Spleen (tissue), 11 donors: ENCODE data around the gene NAXE. TPM values are rescaled to one million over a fixed set of nuclear protein-coding genes. Genes with fewer than 3 reads are reported as not detected.

Experiments
- DNase-seq: peaks from one replicate; pipeline ENCODE4 v3.0.0-alpha.2; 2020
- H3K27ac ChIP-seq, 8 donors: fragments of 200-600 bp; sonication (generic) in 7 of 8; 1 replicate in 4 of 8; 2 replicates in 4 of 8; pipeline versions ENCODE4 v1.5.0 to v1.8.0; 2016 to 2021; ENCODE audit warnings: inconsistent platforms in 4 of 8, mild to moderate bottlenecking in 4 of 8, moderate library complexity in 1 of 8
- H3K27me3 ChIP-seq, 7 donors: fragments of 200-600 bp; sonication (generic) in 6 of 7; replicated peaks in 1 of 7; 1 replicate in 4 of 7; 2 replicates in 3 of 7; pipeline versions ENCODE4 v1.5.0 to v1.8.0; 2016 to 2021; ENCODE audit warnings: inconsistent platforms in 3 of 7, mild to moderate bottlenecking in 1 of 7
- H3K36me3 ChIP-seq, 6 donors: fragments of 200-600 bp; sonication (generic) in 5 of 6; 1 replicate in 4 of 6; 2 replicates in 2 of 6; pipeline versions ENCODE4 v1.5.0 to v1.8.0; 2016 to 2021; ENCODE audit warnings: inconsistent platforms in 2 of 6
- H3K4me1 ChIP-seq, 6 donors: fragments of 200-600 bp; sonication (generic) in 5 of 6; 1 replicate in 3 of 6; 2 replicates in 3 of 6; pipeline versions ENCODE4 v1.5.0 to v1.8.0; 2016 to 2021; ENCODE audit warnings: inconsistent platforms in 3 of 6
- H3K4me3 ChIP-seq, 8 donors: fragments of 200-600 bp; sonication (generic) in 7 of 8; 1 replicate in 4 of 8; 2 replicates in 4 of 8; pipeline versions ENCODE4 v1.5.0 to v1.8.0; 2016 to 2021; ENCODE audit warnings: inconsistent platforms in 4 of 8, mild to moderate bottlenecking in 4 of 8, moderate library complexity in 2 of 8
- H3K9me3 ChIP-seq, 8 donors: fragments of 200-600 bp; sonication (generic) in 7 of 8; 1 replicate in 4 of 8; 2 replicates in 4 of 8; pipeline versions ENCODE4 v1.5.0 to v1.8.0; 2016 to 2021; ENCODE audit warnings: inconsistent platforms in 4 of 8
- CTCF ChIP-seq, 11 experiments: fragments of 200-600 bp in 7 of 11; fragments of 450-650 bp in 4 of 11; sonication (generic) in 4 of 11; IDR thresholded peaks in 8 of 11; conservative IDR thresholded peaks in 3 of 11; 1 replicate in 7 of 11; 2 replicates in 4 of 11; pipeline versions ENCODE4 v1.4.0 to v1.8.0; 2016 to 2021; ENCODE audit warnings: antibody characterized with exemption in 11 of 11, inconsistent platforms in 4 of 11, mild to moderate bottlenecking in 1 of 11
- POLR2A ChIP-seq, 3 donors: fragments of 450-650 bp; IDR thresholded peaks; one replicate each; pipeline ENCODE4 v1.5.1; 2017; ENCODE audit warnings: antibody characterized with exemption in 3 of 3, mild to moderate bottlenecking in 1 of 3
- POLR2AphosphoS5 ChIP-seq, 3 donors: sonication (generic); formaldehyde crosslinking; IDR thresholded peaks; one replicate each; pipeline ENCODE4 v1.5.1; 2017; ENCODE audit warnings: antibody characterized with exemption in 3 of 3
- WGBS, 5 donors: extraction: QIAGEN DNeasy Blood & Tissue Kit in 3 of 5; methylation state at CpG; one replicate each; pipeline versions ENCODE4 v1.1.5 to v1.1.7; 2013 to 2018; 5-methylcytosine and 5-hydroxymethylcytosine counted together
- intact Hi-C: fragments of 100-400 bp; cut with DNase I; formaldehyde crosslinking; loops from one replicate; pipeline ENCODE4 v1.15.0; 2023; ENCODE audit warnings: low total_unique reads
- polyA plus RNA-seq, 3 donors: library from polyadenylated mRNA; stranded (reverse); fragments of 200-250 nt; gene quantifications; one replicate each; pipeline ENCODE4 v1.2.1, GENCODE V29; 2013
- total RNA-seq, 7 donors: library from RNA; depleted of rRNA in 3 of 7; stranded (reverse); fragments of >200 nt in 3 of 7; fragmentation: NEBNext Ultra II Directional in 4 of 7; extraction: Animal tissue kit (Norgen Biotek cat#: 25700) in 4 of 7; gene quantifications; one replicate each; pipeline versions ENCODE4 v1.1.0 to v1.2.1, GENCODE V29; 2016 to 2021
- donor health status: healthy with polysubstance abuse.
- donor health status: DM: no; HTN: no; CAD: no; lungs with moderate emphysema.
- donor health status: DM: no; HTN: no; CAD: no.
- donor health status: Bipolar disorder and iron deficiency.
- donor health status: healthy.
- donor health status: DM: no; HTN: no; CAD: no.
- donor health status: DM: yes; HTN: yes; CAD: no.

NAXE gene
- total and polyA plus RNA-seq, 10 donors: 34.7 to 74.7 (median 48.7) TPM

GRCh38 chr1:156640842-156641706, 49.5 kb downstream of the NAXE start:
- Histone ChIP-seq H3K36me3 (no peaks in the 10 kb centered on the region), H3K27me3 (peaks cover 8 to 100% (median 63%) of the 10 kb centered on the region in 7 donors), H3K9me3 (no peaks in the 10 kb centered on the region), H3K4me1 (peaks cover 5 to 25% (median 15%) of the 10 kb centered on the region in 6 donors), H3K27ac (no peak overlapping the region), H3K4me3 (peak overlapping the region in 3 of 8 donors; percentile 30 to 65 (median 35))
- 36 to 40% (median 38%) methylated on average over 6 of the region's 6 CpGs for WGBS, 5 donors
- DNase-seq: no peak
- intact Hi-C loops: no loop called here
- no peak for TF ChIP-seq POLR2A (IDR thresholded peaks at IDR 0.05)

GRCh38 chr1:156641761-156642264, 50.2 kb downstream of the NAXE start, which contains the start of gene BCAN:
TSS of gene BCAN (plus strand) at chr1:156642117. CDS start at chr1:156646055, 3,938 bp downstream.
- TF ChIP-seq POLR2AphosphoS5 (IDR thresholded peaks at IDR 0.05) (no peak), POLR2A (IDR thresholded peaks at IDR 0.05) (no peak), CTCF (IDR thresholded peaks at IDR 0.05 in 8 of 11, conservative IDR thresholded peaks at IDR 0.05 in 3 of 11) (no peak)
- no peak within 1 kb of the TSS for H3K27ac ChIP-seq
- intact Hi-C loops: no loop called here
- no peaks in the 10 kb centered on the region for H3K36me3 ChIP-seq
- peaks cover 8 to 100% (median 70%) of the 10 kb centered on the region in 7 donors for H3K27me3 ChIP-seq
- 0 to 1% (median 1%) methylated on average over 34 to 46 of the region's 46 CpGs for WGBS, 5 donors
- H3K4me1 ChIP-seq: peaks cover 5 to 27% (median 15%) of the 10 kb centered on the region in 6 donors
- H3K4me3 ChIP-seq: peak within 1 kb of the TSS in 7 of 8 donors; percentile 18 to 65 (median 30)
- no peaks in the 10 kb centered on the region for H3K9me3 ChIP-seq
- no peak for DNase-seq

GRCh38 chr1:156642265-156643048, 50.9 kb downstream of the NAXE start:
- Histone ChIP-seq H3K4me1 (peaks cover 5 to 28% (median 15%) of the 10 kb centered on the region in 6 donors), H3K27me3 (peaks cover 8 to 100% (median 71%) of the 10 kb centered on the region in 7 donors), H3K4me3 (peak overlapping the region in 7 of 8 donors; percentile 18 to 65 (median 30)), H3K27ac (no peak overlapping the region), H3K36me3 (no peaks in the 10 kb centered on the region), H3K9me3 (no peaks in the 10 kb centered on the region)
- intact Hi-C loops: no loop called here
- DNase-seq: no peak
- 16 to 40% (median 17%) methylated on average over 15 to 40 of the region's 40 CpGs for WGBS, 5 donors
- no peak for TF ChIP-seq CTCF (IDR thresholded peaks at IDR 0.05 in 8 of 11, conservative IDR thresholded peaks at IDR 0.05 in 3 of 11)
- TF ChIP-seq POLR2A (IDR thresholded peaks at IDR 0.05): no peak
- TF ChIP-seq POLR2AphosphoS5 (IDR thresholded peaks at IDR 0.05): peak in 1 of 3 donors; percentile 4

GRCh38 chr1:156643049-156643777, 51.6 kb downstream of the NAXE start:
- H3K36me3 ChIP-seq: no peaks in the 10 kb centered on the region
- H3K4me1 ChIP-seq: peaks cover 5 to 28% (median 15%) of the 10 kb centered on the region in 6 donors
- H3K27me3 ChIP-seq: peaks cover 8 to 100% (median 67%) of the 10 kb centered on the region in 7 donors
- 46 to 66% (median 61%) methylated on average over 6 to 7 of the region's 7 CpGs for WGBS, 5 donors
- no peak overlapping the region for H3K27ac ChIP-seq
- no peak overlapping the region for H3K4me3 ChIP-seq
- H3K9me3 ChIP-seq: no peaks in the 10 kb centered on the region
- intact Hi-C loops: no loop called here
- no peak for TF ChIP-seq POLR2AphosphoS5 (IDR thresholded peaks at IDR 0.05)
- no peak for TF ChIP-seq POLR2A (IDR thresholded peaks at IDR 0.05)
- no peak for TF ChIP-seq CTCF (IDR thresholded peaks at IDR 0.05 in 8 of 11, conservative IDR thresholded peaks at IDR 0.05 in 3 of 11)
- DNase-seq: no peak
